SK-N-SH (cell line): ENCODE results near the gene FAM237B. TPM values are rescaled to one million over a fixed set of nuclear protein-coding genes. Genes with fewer than 3 reads are reported as not detected.

Experiments used
- CTCF ChIA-PET: fragments of 300-600, 350-600 bp; formaldehyde crosslinking; extraction: SDS; loops from one replicate; lab custom pipeline; 2021; lab: Yijun Ruan, JAX
- POLR2A ChIA-PET: fragments of 350-600 bp; sonication (Branson Sonifier 250); formaldehyde crosslinking; extraction: SDS; loops from one replicate; lab custom pipeline; 2020; ENCODE audit warnings: antibody characterized with exemption, inconsistent platforms; lab: Yijun Ruan, JAX
- DNase-seq: peaks from one replicate; pipeline ENCODE4 v3.0.0; 2012
- H2AFZ ChIP-seq: fragments of 200-600 bp; sonication (generic); 2 replicates; pipeline ENCODE4 v1.8.1; 2016; ENCODE audit warnings: antibody characterized with exemption, mild to moderate bottlenecking, low read depth
- H3F3A ChIP-seq: fragments of 200-600 bp; sonication (generic); replicated peaks from 2 replicates; pipeline ENCODE3; 2016; ENCODE audit warnings: antibody characterized with exemption, mild to moderate bottlenecking; ENCODE audit not compliant: insufficient read depth
- H3K27ac ChIP-seq, 2 experiments: fragments of 200-500 bp in 1 of 2; fragments of 200-600 bp in 1 of 2; sonication (Bioruptor generic) in 1 of 2; sonication (generic), shearing (Covaris generic) in 1 of 2; 2 replicates each; pipeline versions ENCODE4 v1.5.1 to v1.6.1; 2014 to 2016; ENCODE audit warnings: low read depth in 2 of 2, inconsistent platforms in 1 of 2, low read length in 1 of 2, mild to moderate bottlenecking in 1 of 2, mixed read lengths in 1 of 2
- H3K27me3 ChIP-seq: fragments of 200-600 bp; sonication (generic), shearing (Covaris generic); 2 replicates; pipeline ENCODE4 v1.6.1; 2016; ENCODE audit warnings: mixed run types; ENCODE audit not compliant: insufficient read depth
- H3K36me3 ChIP-seq, 2 experiments: fragments of 200-500 bp in 1 of 2; fragments of 200-600 bp in 1 of 2; sonication (Bioruptor generic) in 1 of 2; sonication (generic) in 1 of 2; replicated peaks in 1 of 2; 2 replicates each; pipeline versions ENCODE3 to v1.5.1; 2014 to 2016; ENCODE audit warnings: low read length in 1 of 2, mild to moderate bottlenecking in 1 of 2; ENCODE audit not compliant: insufficient read depth in 2 of 2, control insufficient read depth in 1 of 2
- H3K4me1 ChIP-seq, 2 experiments: fragments of 200-500 bp in 1 of 2; fragments of 200-600 bp in 1 of 2; sonication (Bioruptor generic) in 1 of 2; sonication (generic), shearing (Covaris generic) in 1 of 2; 2 replicates each; pipeline versions ENCODE4 v1.5.1 to v1.6.1; 2014 to 2016; ENCODE audit warnings: low read depth in 1 of 2, low read length in 1 of 2, mixed run types in 1 of 2; ENCODE audit not compliant: insufficient read depth in 2 of 2, control insufficient read depth in 1 of 2
- H3K4me2 ChIP-seq: fragments of 200-600 bp; sonication (generic), shearing (Covaris generic); 2 replicates; pipeline ENCODE4 v1.6.1; 2017; ENCODE audit warnings: mixed run types
- H3K4me3 ChIP-seq, 2 experiments: fragments of 200-500 bp in 1 of 2; fragments of 200-600 bp in 1 of 2; sonication (Bioruptor generic) in 1 of 2; sonication (generic), shearing (Covaris generic) in 1 of 2; 2 replicates each; pipeline versions ENCODE4 v1.5.1 to v1.8.1; 2014 to 2016; ENCODE audit warnings: low read depth in 2 of 2, inconsistent platforms in 1 of 2, low read length in 1 of 2, mild to moderate bottlenecking in 1 of 2, mixed read lengths in 1 of 2, moderate library complexity in 1 of 2
- H3K79me2 ChIP-seq: fragments of 200-600 bp; sonication (generic); 2 replicates; pipeline ENCODE4 v1.8.1; 2017; ENCODE audit warnings: mild to moderate bottlenecking; ENCODE audit not compliant: insufficient read depth
- H3K9ac ChIP-seq: fragments of 200-600 bp; sonication (generic); 2 replicates; pipeline ENCODE4 v1.6.1; 2017; ENCODE audit warnings: mixed run types
- H3K9me2 ChIP-seq: fragments of 200-600 bp; sonication (generic); 2 replicates; pipeline ENCODE4 v1.6.1; 2017; ENCODE audit warnings: mixed run types
- H3K9me3 ChIP-seq: fragments of 200-600 bp; sonication (generic); 2 replicates; pipeline ENCODE4 v1.6.1; 2017; ENCODE audit warnings: mixed run types, mild to moderate bottlenecking, moderate library complexity
- H4K20me1 ChIP-seq: fragments of 200-600 bp; sonication (generic); 2 replicates; pipeline ENCODE4 v1.6.1; 2017; ENCODE audit warnings: mild to moderate bottlenecking, mixed run types; ENCODE audit not compliant: insufficient read depth
- MEF2A ChIP-seq: IDR thresholded peaks from 2 replicates; pipeline ENCODE4 v1.4.0; 2012; ENCODE audit warnings: low read depth, borderline replicate concordance
- MXI1 ChIP-seq: IDR thresholded peaks from 2 replicates; pipeline ENCODE4 v1.6.1; 2012; ENCODE audit warnings: mild to moderate bottlenecking, low read depth, low read length, improper control_type of control experiment
- RAD21 ChIP-seq: IDR thresholded peaks from 2 replicates; pipeline ENCODE4 v1.6.1; 2012; ENCODE audit warnings: mild to moderate bottlenecking, low read length
- SIN3A ChIP-seq: IDR thresholded peaks from 2 replicates; pipeline ENCODE4 v1.6.1; 2012; ENCODE audit warnings: low read depth, mild to moderate bottlenecking, low read length, moderate library complexity, borderline replicate concordance
- SMC3 ChIP-seq: IDR thresholded peaks from 2 replicates; pipeline ENCODE4 v1.6.1; 2012; ENCODE audit warnings: low read depth, low read length, improper control_type of control experiment
- TAF1 ChIP-seq: IDR thresholded peaks from 2 replicates; pipeline ENCODE4 v1.6.1; 2012; ENCODE audit warnings: low read depth, mild to moderate bottlenecking, low read length, moderate library complexity, borderline replicate concordance
- TCF12 ChIP-seq: IDR thresholded peaks from 2 replicates; pipeline ENCODE4 v1.4.0; 2012
- WGBS: methylation state at CpG from one replicate; pipeline ENCODE4 v1.1.6; 2017; ENCODE audit warnings: low lambda C conversion rate; 5-methylcytosine and 5-hydroxymethylcytosine counted together
- polyA plus RNA-seq, 3 experiments: library from polyadenylated mRNA; depleted of rRNA; stranded (reverse); fragments of >200 nt; gene quantifications; 2 replicates each; pipeline ENCODE4 v1.2.3, GENCODE V29; 2012
- TF ChIP-seq, protein P1 (sequence below): fragments of 200-600 bp; sonication (generic); IDR thresholded peaks from 2 replicates; pipeline ENCODE4 v1.6.1; 2017; ENCODE audit warnings: antibody characterized with exemption, mild to moderate bottlenecking, moderate library complexity

FAM237B gene
- polyA plus RNA-seq, 1 of the 3 experiments (the other 2 are of a cell fraction): 0.03 TPM

DNA sequence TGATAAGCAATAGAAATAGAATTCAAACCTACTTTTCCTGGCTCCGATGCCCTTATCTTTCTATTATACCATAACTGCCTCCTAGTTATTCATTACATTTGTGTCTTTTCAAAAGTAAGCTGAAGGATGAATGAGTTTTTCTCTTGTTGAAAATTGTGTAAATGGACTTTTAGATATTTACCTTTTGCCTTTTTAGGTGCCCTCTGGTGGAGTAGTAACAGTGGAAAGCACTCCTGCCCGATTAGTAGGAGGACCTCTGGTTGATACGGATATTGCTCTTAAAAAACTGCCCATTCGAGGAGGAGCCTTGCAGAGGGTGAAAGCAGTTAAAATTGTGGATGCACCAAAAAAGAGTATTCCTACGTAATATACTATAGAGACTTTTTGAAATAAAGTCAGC is 11.2 kb downstream of the FAM237B start:
- Histone ChIP-seq H4K20me1 (no peaks in the 10 kb centered on the region), H3K4me2 (no peak overlapping the region), H3K79me2 (no peaks in the 10 kb centered on the region), H3K9me3 (no peaks in the 10 kb centered on the region), H3K27me3 (no peaks in the 10 kb centered on the region), H3K36me3 (peaks cover 5 to 12% of the 10 kb centered on the region in 2 experiments), H3K9me2 (no peaks in the 10 kb centered on the region), H3K4me1 (no peaks in the 10 kb centered on the region), H3K4me3 (no peak overlapping the region), H3K9ac (no peak overlapping the region), H3K27ac (no peak overlapping the region), H2AFZ (no peak overlapping the region), H3F3A (no peaks in the 10 kb centered on the region)
- no peak for TF ChIP-seq TAF1
- no peak for TF ChIP-seq MEF2A
- DNase-seq: no peak
- CTCF ChIA-PET: interaction anchor here (1.2 to 4.6 kb wide), 3 partner anchors 9 to 118 kb away, joined by 3 to 37 read pairs (median 3); no protein-coding TSS in a partner anchor
- POLR2A ChIA-PET: no interaction called here
- WGBS: 91% methylated on average over 5 of the region's 5 CpGs

DNA sequence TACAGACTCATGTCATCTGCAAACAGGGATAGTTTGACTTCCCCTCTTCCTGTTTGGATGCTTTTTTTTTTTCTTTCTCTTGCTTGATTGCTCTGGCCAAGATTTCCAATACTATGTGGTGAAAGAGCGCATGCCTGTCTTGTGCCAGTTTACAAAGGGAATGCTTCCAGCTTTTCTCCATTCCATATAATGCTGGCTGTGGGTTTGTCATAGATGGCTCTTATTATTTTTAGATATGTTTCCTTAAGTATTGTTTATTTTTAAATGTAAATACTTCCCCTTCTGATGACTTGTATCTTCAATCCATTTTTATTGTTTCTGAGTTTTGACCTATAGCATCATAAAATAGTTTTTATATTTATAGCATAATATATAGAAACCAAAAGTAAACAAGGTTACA is 17.9 kb downstream of the FAM237B start:
- H3K4me1 ChIP-seq: peaks cover 0 to 7% of the 10 kb centered on the region in 2 experiments; a peak in 1 of 4 replicates
- no peaks in the 10 kb centered on the region for H3K9me3 ChIP-seq
- no peaks in the 10 kb centered on the region for H3K27me3 ChIP-seq
- no peaks in the 10 kb centered on the region for H3K79me2 ChIP-seq
- H3K9me2 ChIP-seq: 0 out of 2 replicates have a peak, but pooled peaks cover 2% of the 10 kb centered on the region
- H4K20me1 ChIP-seq: no peaks in the 10 kb centered on the region
- H3K36me3 ChIP-seq: peaks cover 0 to 8% of the 10 kb centered on the region in 2 experiments
- ChIA-PET POLR2A (no interaction called here), CTCF (interaction anchor here (0.9 to 2.1 kb wide), 2 partner anchors 9 to 149 kb away, joined by 3 to 11 read pairs; partner anchors contain the start of gene STEAP1)
- H3K9ac ChIP-seq: no peak overlapping the region
- 100% methylated on average over 1 of the region's 1 CpG for WGBS
- no peak for DNase-seq
- no peak for TF ChIP-seq SIN3A
- TF ChIP-seq, protein P1, sequence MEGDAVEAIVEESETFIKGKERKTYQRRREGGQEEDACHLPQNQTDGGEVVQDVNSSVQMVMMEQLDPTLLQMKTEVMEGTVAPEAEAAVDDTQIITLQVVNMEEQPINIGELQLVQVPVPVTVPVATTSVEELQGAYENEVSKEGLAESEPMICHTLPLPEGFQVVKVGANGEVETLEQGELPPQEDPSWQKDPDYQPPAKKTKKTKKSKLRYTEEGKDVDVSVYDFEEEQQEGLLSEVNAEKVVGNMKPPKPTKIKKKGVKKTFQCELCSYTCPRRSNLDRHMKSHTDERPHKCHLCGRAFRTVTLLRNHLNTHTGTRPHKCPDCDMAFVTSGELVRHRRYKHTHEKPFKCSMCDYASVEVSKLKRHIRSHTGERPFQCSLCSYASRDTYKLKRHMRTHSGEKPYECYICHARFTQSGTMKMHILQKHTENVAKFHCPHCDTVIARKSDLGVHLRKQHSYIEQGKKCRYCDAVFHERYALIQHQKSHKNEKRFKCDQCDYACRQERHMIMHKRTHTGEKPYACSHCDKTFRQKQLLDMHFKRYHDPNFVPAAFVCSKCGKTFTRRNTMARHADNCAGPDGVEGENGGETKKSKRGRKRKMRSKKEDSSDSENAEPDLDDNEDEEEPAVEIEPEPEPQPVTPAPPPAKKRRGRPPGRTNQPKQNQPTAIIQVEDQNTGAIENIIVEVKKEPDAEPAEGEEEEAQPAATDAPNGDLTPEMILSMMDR: no peak
- no peak for TF ChIP-seq SMC3
- no peak for TF ChIP-seq TCF12
- no peak overlapping the region for H3K27ac ChIP-seq
- H3K4me3 ChIP-seq: no peak overlapping the region
- no peak overlapping the region for H3K4me2 ChIP-seq
- H2AFZ ChIP-seq: no peak overlapping the region
- peaks cover 8% of the 10 kb centered on the region for H3F3A ChIP-seq

DNA sequence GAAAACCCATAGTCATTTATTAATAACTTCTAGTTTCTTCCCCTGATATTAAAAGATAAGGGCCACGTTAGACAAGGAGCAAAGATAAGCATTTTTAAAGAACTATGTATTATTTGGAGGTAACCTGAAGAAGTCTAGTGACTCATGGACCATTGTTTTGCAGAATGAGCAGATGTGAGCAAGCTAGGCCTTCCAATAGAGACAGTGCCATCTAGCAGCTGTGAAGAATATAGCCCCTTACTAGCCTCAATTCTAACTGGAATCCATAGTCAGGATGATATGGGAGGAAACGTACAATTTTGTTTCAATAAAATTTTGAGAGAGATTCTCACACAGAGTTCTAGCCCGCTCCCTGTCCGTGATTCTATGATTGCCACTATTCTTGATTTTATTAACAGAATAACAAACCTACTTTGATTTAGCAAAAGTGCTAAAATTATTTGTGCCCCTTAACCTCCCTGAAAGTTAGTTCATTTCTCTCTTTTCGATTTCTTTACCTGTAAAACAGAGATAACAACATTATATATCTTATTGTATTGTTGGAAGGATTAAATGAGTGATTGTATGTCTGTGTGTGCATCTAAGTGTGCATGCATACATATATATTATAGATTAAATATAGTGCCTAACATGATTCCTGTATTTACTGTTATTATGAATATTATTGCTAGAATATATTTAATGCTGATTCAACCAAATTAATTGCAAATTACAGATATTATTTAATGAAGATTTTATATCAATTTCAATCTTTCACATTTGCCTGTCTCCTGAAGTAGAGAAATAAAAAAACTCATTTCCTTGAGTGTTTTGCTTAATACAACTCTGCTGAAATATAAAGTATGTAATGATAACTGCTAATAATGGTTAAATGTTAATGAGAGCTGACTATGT is 22.7 kb downstream of the FAM237B start:
- no peak overlapping the region for H3K9ac ChIP-seq
- H3K27ac ChIP-seq: no peak overlapping the region
- peaks cover 0 to 11% of the 10 kb centered on the region in 2 experiments for H3K36me3 ChIP-seq
- H3F3A ChIP-seq: peaks cover 3% of the 10 kb centered on the region
- no peak overlapping the region for H3K4me3 ChIP-seq
- ChIA-PET CTCF (interaction anchor here (0.8 to 2.5 kb wide), 10 partner anchors 10 to 146 kb away, joined by 3 to 14 read pairs (median 5); partner anchors contain the start of gene STEAP1), POLR2A (no interaction called here)
- H3K9me3 ChIP-seq: 0 out of 2 replicates have a peak, but pooled peaks cover 1% of the 10 kb centered on the region
- WGBS: 62% methylated on average over 5 of the region's 5 CpGs
- H4K20me1 ChIP-seq: no peaks in the 10 kb centered on the region
- TF ChIP-seq SMC3 (peak; percentile 78), RAD21 (peak; percentile 72), MXI1 (no peak), TCF12 (peak; percentile 42; the same call in 1 of the 2 replicates)
- TF ChIP-seq, protein P1: peak; percentile 81
- DNase-seq: peak; percentile 30
- H3K4me1 ChIP-seq: no peaks in the 10 kb centered on the region
- H2AFZ ChIP-seq: no peak overlapping the region
- no peaks in the 10 kb centered on the region for H3K27me3 ChIP-seq
- H3K79me2 ChIP-seq: no peaks in the 10 kb centered on the region
- H3K9me2 ChIP-seq: 0 out of 2 replicates have a peak, but pooled peaks cover 2% of the 10 kb centered on the region
- no peak overlapping the region for H3K4me2 ChIP-seq
